Measurements from ENCODE around the gene RCSD1.
A peak's percentile ranks its signal among the peaks of the same experiment; 100 is the strongest.
"Not testable (repeated sequence)": the region's sequence is repeated elsewhere in the genome, so short reads cannot be mapped to it uniquely, and the experiment has no call there.

RCSD1 gene

DNA sequence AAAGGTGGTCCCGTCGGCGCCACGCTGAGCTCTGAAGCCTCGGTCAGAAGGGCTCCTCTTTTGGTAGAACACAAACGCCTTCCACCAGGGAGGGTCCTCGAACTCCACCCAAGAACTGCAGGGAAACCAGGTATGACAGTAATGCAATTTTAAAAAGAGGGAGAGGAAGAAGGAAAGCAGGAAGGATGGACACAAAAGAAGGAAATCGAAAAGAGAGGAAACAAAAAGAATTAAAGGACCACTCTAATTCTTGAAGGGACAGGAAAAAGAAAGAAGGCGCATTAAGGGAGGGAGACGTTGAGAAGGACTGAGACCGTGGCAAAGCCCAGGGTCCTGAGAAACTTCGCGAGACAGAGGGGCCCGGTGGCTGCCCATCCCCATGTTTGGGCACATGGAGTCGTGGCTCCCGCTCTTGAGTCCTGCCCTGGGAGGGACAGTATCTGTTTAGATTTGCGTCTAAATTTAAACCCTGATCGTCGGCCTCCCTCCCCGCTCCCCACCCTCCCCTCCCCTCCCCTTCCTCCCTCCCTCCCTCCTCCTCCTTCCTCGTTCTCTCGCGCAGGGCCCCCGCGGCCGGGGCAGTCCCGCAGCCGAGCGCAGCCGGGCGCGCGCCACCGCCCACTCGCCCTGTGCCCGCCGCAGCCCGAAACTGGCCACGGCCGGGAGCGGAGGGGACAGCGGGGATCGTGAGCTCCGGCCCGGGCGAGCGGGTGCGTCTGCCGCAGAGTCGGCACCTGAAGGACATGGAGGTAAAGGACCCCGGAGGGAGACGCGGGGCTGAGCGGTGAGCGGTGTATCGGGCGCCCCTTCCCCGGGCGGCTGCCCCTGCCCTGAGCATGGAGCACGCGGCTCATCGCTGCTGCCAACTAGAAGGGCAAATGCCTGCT lies at the start of gene RCSD1:
Gene RCSD1, plus strand, starts transcription at position 552 of the 887 bp plus-strand sequence. Its CDS starts 192 bp downstream, at position 744.
- DNase-seq (ENCODE audit: low spot score), result peak; percentile 72

- DNase-seq (ENCODE audit: low spot score), result no peak
Measured at GRCh38 chr1:167582064-167582463, 48.0 kb upstream of the RCSD1 start.

DNA sequence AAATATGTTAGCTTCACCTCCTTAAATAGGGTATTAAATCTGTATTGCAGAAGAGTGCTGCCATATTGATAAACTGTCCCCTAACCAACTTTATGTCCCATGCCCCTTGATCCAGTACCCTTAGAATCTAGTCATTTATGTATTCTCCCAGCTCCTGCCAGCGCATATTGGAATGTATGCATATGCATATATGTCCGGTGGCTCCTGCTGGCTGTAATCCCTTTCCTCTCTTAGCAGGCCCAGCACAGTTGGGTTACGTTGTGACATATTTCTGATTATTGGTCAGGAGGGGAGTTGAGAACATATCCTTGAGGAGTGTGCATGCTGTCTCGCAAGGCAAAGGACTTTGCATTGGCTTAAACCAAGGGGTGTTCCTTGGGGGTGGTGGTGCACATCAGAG lies 47.3 kb upstream of the RCSD1 start:
- DNase-seq (ENCODE audit: low spot score), result no peak

DNA sequence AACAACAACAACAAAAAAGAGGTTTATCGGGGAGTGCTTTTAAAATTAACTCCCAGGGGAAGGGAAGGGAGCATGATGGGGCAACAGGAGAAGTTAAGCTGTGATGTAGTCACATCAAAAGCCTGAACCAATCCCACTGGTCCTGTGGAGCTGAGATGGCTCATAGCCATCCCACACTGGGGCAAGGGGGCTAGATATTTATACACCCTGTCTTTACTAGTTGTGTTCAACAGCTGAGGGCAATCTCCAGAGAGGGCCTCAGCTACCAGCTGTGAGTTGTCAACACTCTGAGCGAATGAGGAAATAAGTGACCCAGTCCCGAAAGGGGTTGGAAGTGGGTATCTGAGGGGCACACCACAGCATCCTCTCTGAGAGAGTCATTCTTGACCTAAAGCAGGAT lies 45.5 kb upstream of the RCSD1 start:
- DNase-seq (ENCODE audit: low spot score), result no peak

- no peak for DNase-seq (ENCODE audit: low spot score)
Measured at GRCh38 chr1:167587342-167587741, 42.7 kb upstream of the RCSD1 start.

DNA sequence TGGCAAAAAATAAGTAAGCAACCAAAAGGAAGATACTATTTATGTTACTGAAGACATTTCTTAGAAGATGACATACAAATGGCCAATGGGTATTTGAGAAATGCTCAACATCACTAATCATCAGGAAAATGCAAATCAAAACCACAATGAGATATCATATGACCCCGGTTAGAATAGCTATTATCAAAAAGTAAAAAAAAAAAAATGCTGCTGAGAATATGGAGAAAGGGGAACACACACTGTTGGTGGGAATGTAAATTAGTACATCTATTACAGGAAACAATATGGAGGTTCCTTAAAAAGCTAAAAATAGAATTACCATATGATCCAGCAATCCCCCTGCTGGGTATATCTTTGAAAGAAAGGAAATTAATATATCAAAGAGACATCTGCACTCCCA lies 42.2 kb upstream of the RCSD1 start:
- DNase-seq (ENCODE audit: low spot score), result no peak

GRCh38 chr1:167588361-167588760 lies 41.7 kb upstream of the RCSD1 start:
- no peak for DNase-seq (ENCODE audit: low spot score)

GRCh38 chr1:167592475-167592874 lies 37.6 kb upstream of the RCSD1 start:
- DNase-seq (ENCODE audit: low spot score), result no peak

DNA sequence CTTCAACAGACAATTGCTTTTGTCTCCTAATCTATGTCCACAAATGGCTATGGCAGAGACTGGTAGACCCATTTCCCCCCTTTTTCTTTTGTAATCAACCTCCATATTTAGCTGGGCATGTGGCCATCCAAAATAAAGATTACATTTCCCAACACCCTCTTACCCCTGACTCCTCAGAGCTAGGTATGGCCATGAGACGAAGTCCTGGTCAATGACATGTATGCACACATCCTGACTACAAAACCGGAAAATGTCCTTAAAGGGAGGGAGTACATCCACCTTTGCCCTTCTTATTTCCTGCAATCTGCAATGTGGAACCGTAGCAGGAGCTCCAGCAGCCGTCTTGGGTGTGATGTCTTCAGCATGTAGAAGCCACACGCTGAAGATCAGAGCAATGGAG lies 36.2 kb upstream of the RCSD1 start:
- DNase-seq (ENCODE audit: low spot score), result no peak

DNA sequence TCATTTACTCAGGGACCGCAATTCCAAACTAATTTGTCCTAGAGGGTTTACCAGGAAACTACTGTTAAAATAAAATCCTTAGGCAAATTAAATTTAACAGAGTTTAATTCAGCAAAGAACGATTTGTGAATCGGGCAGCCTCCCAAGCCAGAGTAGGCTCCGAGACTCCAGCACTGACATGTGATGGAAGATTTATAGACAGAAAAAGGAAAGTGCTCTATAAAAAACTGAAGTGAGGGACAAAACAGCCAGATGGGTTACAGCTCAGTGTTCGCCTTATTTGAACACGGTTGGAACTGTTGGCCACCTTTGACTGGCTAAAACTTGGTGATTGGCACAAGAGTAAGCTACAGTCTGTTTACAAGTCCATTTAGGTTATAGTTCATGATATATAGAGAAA lies 35.2 kb upstream of the RCSD1 start:
- DNase-seq (ENCODE audit: low spot score), result no peak

GRCh38 chr1:167599957-167600581 lies 30.0 kb upstream of the RCSD1 start:
- DNase-seq (ENCODE audit: low spot score), result peak; percentile 53

- peak; percentile 48 for DNase-seq (ENCODE audit: low spot score)
Measured at GRCh38 chr1:167601442-167602383, 28.3 kb upstream of the RCSD1 start.

DNA sequence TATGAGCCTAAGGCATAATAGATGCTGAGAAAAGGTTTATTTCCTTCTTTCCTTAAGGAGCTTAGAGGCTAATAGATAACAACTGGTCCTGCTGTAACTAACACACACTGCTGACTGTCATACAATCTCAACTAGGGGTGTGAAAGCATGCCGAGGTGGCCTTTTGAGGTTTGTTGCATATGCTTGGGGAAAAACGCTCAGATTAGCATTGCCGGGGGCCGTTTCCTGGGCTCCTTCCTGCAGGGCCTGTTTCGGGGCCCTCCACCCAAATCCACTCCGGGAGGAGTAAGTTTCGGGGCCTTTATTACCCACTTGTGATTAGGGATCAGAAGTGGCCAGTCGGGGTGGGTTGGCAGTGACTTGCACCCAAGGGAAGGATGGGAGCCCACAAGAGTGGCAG lies 27.2 kb upstream of the RCSD1 start:
- no peak for DNase-seq (ENCODE audit: low spot score)

DNA sequence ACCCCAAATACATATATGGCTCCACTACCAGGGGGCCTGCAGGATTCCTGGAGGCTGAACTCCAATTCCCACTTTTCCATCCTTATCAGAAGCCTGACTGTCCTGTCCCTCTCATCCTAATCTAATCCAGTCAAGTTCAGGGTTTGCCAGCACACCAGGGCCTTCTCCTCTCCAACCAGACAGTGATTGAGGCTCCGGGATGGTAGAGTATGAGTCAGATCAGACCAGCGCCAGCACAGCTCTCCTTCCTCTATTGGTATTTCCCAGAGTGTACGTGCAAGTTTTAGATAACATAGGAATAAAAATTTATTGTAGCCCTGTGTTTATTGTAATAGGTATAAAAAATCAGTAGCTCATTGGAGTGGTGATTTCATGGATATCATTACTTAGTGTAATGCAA lies 24.5 kb upstream of the RCSD1 start:
- DNase-seq (ENCODE audit: low spot score), result no peak

DNA sequence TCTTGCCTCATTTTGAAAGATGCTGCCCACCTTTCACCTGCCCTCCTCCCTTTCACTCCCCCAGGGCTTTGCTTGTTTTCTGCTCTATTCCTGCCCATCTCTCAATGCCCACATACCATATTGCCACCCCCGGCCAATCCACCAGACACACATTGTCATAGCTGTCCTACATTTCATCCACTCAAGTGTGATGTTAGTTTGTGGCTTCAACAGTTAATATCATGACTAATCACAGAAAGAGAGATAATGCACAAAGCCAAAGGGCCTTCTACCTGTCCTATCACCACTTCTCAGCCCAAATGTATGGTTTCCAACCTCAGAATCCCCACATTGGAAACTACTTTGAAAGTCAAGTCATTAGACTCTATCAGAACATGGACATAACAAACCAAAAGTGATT lies 18.0 kb upstream of the RCSD1 start:
- no peak for DNase-seq (ENCODE audit: low spot score)

GRCh38 chr1:167612587-167613385 lies 17.2 kb upstream of the RCSD1 start:
- no peak for DNase-seq (ENCODE audit: low spot score)

- DNase-seq (ENCODE audit: low spot score), result not testable (repeated sequence)
Measured at GRCh38 chr1:167613984-167614383, 16.0 kb upstream of the RCSD1 start.

DNA sequence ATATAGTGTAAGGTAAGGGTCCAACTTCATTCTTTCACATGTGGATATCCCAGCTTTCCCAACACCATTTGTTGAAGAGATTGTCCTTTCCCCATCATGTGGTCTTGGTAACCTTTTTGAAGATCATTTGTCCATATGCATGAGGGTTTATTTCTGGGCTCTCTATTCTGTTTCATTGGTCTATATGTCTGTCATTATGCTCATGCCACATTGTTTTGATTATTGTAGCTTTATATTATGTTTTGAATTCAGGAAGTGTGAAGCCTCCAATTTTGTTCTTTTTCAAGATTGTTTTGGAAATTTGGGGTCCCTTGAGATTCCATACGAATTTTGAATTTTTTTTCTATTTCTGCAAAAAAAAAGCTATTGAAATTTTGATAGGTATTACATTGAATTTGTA lies 15.2 kb upstream of the RCSD1 start:
- DNase-seq (ENCODE audit: low spot score), result no peak

DNA sequence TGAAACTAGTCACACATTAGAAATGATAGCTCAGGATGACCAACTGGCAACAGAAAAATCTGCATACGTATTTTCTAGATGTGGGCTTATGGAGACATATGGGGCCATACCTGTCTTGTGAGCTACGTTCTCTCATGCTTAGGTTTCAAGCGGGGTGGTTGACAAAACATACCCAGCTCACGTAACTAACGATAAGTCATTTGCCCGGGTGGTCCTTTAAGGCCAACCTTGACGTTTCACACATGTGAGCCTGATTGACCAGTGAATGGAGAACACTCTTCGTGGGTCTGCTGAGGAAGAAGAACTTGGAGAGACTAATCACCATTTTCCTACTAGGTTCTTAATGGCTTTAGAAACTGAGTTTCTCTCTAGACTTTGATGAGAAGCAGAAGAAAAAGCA lies 13.5 kb upstream of the RCSD1 start:
- no peak for DNase-seq (ENCODE audit: low spot score)

GRCh38 chr1:167617153-167618147 lies 12.6 kb upstream of the RCSD1 start:
- DNase-seq (ENCODE audit: low spot score), result peak; percentile 85

Data from germinal center (tissue), 1 donor.